GM19035 (cell line): Measurements from ENCODE around the gene EYA2.

Experiments
- ATAC-seq: cut with Tn5 transposase; IDR thresholded peaks from one replicate; pipeline ENCODE4 v1.9.1; 2021; ENCODE audit not compliant: unreplicated experiment

EYA2 gene

DNA sequence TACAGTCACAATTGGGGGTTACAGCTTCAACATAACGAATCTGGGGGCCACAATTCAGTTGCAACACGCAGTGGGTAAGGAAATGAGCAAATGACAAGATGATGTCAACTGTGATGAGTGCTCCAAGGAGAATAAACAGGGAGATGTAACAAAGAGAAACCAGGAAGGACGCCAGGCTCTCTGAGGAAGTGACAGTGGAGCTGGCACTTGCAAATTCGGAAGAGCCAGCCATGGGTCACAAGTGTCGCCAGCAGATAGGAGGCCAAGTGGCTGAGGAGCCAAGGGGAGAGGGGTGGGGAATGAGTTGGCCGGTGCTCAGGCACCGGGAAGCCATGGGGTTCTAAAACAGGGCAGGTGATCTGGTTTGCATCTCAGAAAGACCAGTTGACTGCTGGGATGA is 136.4 kb downstream of the EYA2 start:
- ATAC-seq = no peak

DNA sequence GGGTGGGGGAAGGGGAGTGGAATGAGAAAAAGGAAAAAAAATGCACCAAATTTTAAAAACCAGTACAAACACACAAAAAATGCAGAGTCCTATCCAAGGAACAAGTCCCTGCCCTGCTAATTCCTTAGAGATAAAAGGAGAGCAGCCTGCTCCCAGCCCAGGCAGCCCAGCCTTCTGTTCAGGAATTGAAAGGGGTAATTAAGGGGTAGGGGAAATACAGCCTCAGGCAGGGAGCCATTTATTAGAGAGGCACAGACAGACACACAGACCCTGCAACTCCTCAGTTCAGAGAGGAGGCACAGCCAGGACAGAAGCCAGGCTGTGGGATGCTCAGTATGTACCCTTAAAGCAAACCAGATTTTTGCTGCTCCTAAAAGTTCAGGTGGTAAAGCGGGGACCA is 137.2 kb downstream of the EYA2 start:
- ATAC-seq = no peak

DNA sequence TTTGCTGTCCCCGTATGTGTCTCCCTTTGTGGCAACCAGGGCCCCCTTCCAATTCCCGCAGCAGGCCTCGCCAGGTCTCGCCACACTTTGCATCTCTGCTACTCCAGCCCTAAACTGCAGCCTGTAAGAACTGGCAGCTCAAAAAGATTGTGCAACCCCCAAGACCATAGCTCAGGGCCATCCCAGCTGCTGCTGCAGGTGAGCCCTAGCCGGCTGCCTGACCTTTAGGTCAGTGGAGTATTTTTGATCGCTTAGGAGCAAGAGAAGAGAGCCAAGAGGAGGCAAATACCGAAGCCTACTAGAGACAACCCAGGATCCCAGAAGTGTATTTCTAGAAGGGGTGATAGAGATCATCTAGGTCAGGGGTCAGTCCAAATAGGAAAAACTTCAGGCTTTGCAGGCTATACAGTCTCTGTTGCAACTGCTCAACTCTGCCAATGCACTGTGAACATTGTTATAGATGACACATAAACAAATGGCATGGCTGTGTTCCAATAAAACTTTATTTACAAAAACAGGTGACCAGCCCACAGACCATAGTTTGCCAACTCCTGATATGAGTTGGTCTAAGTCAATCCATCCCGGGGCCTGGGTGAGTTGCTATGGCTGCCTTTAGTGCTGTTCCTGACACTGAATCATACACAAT is 138.4 kb downstream of the EYA2 start:
- no peak for ATAC-seq

DNA sequence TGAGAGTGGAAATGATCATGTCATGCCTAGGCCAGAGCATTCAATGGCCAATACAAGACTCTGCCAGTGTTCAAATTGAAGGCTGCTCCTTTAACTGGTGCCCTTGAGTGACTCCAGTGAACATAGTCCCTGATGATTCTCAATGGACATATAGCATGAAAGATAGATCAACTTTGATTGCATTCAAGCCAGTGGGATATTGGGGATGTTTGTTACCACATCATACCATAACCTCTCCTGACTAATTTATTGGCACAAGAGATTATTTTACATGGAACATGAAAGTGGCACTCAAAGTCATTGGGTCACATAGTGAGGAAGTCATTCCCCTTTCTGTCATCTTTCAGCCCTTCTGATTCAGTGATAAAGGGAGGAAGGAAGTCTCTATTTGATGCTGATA is 139.0 kb downstream of the EYA2 start:
- ATAC-seq = no peak

DNA sequence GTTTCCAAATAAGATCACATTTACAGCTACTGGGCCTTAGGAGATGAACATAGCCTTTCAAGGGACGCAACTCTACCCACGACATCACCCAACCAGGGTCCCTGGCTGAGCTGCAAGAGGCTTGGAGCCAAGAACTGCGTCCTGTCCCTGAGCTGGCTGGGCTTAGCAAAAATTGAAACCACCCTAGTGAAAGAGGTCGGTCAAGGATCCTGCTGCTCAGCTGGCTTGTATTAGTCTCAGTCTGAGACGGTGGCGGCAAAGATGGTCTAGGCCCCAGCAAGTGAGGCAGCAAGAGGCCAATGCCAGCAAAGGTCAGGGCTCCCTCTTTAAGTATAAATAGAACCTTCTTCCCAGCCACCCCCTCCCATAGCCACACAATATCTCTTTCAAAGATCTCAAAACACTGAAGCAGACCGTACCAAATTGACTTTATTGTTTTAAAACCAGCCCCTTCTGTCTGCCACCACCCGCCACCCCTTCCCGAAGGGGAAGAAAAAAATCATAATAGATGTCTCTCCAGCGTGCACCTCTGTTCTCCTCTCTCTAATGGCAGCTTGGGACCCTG is 140.5 kb downstream of the EYA2 start:
- ATAC-seq = no peak

DNA sequence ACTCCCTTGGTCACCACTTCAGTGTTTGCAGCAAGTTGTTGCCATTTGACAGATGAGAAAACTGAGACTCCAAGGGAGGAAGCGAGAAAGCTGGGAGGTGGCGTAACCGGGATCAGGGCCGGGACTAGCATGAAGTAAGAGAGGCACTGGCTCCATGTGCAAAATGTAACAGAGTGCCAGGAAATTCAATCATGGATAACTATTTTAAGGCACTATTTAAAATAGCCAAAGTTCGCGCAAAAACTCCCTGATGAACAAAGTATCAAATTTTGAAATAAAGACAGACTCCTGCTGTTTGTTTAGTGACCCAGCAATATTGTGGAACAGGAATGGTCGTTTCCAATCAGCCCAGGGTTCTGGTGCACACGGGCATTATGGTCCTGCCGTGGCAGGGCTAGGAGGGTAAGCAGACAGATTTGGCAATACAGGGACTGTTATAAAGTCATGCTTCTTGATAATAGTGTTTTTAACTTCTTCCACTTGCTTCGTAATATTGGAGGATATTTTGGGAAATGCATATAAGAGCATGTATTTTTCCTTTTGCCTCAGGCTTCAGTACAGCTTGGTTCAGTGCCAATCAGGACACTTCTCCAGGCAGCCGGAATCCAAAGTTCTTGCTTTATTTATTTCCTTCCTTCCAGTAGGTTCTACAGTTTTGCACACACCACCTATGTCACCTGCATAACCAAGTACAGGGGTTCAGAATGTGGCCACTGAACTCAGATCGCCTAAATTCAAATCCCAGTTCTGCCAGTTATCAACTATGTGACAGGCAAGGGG is 141.6 kb downstream of the EYA2 start:
- no peak for ATAC-seq

DNA sequence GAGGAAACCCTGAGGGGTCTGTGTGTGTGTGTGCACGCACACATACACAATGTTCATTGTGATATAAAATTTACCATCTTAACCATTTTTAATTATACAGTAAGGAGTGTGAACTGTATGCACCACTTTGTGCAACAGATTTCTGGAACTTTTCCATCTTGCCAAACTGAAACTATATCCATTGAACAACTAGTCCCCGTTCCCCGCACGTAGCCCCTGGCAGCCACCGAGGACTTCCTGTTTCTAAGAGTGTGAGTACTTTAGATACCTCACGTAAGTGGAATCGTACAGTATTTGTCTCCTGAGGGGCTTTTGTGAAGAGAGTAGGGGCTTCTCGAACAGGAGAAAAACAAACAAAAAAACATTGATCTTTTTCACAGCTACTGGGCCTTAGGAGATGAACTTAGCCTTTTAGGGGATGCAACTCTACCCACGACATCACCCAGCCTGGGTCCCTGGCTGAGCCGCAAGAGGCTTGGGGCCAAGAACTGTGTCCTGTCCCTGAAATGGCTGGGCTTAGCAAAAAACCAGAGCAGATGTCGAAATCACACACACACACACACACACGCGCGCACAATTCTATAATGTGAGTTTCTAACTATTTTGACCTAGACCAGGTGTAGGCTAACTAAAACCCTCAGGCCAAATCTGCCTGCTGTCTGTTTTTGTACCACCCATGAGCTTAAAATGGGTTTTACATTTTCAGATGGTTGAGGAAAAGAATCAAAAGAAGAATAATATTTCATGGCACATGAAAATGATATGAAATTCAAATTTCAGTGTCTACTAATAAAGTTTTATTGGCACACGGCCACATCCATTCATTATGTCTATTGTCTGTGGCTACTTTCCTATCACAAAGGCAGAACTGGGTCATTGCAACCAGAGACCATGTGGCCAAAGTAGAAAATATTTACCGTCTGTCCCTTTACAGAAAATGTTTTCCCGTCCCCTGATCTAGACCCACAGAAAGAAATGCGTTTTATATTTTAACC is 144.2 kb downstream of the EYA2 start:
- no peak for ATAC-seq

DNA sequence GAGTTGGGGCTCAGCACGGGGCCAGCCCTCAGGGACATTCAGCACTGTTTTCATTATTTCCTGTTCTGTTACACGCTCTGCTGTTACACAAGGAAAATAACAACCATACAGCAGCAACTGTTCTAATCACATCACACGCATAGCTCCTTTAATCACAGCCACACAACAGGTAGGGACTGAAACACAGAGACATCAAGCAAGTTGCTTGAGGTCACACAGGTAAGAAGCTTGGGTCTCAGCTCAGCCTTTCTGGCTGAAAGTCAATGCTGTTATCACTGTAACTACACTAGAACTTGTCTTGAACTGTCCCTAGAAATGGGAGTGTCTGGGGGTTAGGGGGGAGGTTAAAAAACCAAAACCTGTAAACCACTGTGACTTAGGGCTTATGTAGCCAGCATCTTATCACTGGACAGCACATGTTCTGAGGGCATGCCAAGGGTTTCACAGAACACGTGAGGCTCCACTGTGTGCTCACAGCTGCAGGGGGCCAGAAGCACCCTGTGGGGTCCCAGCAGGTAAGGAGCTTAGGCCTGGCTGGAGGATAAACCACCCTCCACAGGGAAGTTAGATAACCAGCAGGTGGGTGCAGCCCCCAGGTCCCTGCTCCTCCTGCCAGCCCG is 146.0 kb downstream of the EYA2 start:
- ATAC-seq = no peak

DNA sequence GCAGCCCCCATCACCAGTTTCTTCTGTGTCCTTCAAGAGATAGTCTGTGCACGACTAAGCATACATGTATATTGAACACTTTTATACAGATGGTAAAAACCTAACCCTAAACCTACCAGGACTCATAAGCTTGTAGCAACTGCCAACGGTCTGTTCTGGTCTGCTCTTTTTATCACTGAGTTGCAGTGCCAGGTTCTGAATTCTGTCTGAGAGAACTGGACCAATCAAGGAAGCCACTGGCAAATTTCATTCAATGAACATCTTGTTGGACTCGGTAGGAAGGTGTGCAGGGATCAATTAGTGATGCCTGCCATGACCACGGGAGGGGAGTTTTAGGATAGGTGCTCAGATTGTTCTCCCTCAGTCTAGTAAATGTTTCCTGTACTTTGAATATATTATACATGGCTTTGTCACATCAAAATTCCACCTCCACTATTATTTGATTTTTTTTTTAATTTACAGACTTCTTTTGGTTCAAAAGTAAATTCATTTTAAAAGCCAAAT is 146.8 kb downstream of the EYA2 start:
- no peak for ATAC-seq

DNA sequence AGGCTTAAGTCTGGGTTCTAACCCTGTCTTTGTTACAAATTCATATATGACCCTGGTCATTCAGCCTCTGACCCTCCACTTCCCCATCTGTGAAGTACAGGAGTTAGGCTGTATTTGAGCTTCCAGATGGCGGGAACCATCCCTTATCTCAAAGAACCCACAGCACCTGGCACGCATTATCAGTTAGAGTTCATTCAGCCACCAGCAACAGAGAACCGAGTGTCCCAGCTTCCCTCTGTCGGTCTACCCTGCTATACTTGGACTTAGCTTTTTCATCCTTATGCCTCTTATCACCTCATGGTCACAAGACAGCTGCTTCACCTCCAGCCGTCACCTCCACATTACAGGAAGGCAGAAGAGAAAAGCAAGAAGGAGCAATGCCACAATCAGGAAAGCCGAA is 147.8 kb downstream of the EYA2 start:
- no peak for ATAC-seq

DNA sequence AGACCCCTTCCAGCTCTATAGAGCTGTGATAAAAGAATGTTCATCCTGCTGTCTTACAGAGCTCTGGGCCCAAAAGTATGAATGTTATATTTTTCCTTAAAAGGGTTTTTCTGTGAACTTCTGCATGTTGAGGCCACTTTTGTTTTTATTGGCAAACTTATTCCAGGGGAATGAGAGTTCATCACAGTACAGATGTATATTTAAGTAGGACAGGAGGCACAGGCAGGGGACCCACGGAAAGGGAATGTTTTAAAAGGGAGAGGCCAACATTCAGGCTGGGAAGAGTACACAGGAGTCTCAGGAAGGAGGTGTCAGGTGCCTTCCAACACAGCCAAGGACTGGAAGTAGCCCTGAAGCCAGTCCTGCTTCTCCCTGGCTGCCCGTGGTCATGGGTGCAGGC is 148.4 kb downstream of the EYA2 start:
- ATAC-seq = no peak

DNA sequence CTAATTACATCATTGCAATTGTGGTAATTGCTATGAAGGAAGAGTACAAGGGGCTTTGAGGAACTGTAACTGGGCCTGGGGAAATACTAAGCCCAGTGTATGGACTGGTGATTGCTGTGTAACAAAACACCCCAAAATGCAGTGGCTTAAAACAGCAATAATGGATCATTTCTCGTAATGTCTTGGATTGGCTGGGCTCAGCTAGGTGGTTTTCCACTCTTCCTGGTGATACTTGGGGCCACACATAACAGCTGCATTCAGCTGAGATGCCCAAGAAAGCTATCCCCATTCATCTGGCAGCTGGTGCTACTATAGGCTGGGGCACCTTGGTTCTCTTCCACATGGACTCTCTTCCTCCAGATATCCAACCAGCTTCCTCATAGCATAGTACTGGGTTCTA is 150.3 kb downstream of the EYA2 start:
- no peak for ATAC-seq

DNA sequence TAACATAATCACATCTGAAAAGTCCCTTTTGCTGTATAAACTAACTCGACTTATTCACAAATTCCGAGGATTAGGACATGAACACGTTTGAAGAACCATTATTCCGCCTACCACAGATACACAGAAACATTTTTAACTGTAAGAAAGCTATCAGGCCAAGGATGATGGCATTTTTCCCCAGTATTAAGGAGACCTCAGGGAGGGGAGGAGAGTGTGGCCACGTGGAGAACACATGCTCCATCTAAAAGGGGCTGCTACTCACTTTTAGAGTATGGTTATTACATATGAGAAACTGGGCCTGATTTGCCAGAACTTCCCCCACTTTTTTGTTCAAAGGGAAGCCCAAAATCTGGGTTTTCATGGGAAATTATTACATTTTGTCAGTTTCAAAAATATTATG is 153.4 kb downstream of the EYA2 start:
- ATAC-seq = no peak

DNA sequence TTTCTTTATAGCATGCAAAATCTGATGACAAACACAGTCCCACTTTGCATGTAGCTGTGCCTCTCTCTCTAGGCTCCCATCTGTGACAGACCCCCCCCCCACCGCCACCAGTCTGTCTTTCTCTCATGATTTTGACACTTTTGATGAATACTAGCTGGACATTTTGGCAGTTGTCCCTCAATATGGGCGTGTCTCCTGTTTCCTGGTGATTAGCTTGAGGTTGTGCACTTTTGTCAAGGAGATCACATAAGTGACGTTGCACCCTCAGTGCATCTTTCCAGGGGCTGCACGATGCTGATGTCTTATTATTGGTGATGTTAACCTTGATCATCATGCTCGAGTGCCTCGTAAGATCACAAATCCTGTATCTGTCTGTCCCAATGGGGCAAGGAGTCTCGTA is 155.1 kb downstream of the EYA2 start:
- no peak for ATAC-seq

DNA sequence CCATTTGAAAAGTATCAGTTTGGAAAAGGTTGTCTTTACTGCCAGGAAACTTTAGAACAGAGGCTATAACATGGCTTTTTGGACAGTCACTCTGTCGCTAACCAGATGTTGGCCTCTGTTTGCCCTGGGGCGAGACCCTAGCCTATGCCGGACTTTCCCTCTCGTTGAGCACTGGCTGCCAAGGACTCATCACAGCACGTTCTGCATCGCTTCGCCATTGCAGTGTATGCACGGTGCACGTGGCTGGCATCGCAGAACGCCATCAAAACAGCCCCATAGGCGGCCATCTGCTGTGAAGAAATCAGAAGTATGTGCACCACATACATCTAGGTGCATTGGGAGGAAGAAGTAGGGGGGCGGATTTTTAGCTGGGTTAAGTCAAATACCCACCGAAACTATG is 156.4 kb downstream of the EYA2 start:
- ATAC-seq = no peak

DNA sequence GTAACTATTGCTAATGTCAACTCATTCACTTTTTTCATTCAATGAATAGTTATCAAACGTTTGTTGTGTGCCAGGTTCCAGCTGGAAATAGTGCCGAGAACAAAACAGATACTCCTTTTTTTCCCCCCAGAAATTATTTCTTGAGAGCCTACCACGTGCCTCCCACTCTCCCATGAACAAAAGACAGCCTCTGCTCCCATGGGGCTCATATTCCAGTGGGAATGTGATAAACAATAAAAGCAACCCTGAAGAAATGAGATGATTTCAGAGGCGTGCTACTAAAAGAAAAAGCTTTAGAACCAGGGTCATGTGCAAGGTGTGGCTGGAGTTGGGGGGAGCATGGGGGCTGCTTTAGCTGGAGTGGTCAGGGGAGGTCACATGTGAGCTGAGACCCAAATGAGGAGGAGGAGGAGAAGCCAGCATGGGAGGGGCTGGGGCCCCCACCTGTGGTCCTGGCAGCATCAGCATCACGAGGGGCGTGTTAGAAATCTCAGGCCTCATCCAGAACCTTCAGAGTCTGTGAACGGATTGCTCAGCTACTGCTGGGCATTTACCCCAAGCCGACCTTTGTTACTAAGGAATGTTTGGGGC is 157.4 kb downstream of the EYA2 start:
- no peak for ATAC-seq

DNA sequence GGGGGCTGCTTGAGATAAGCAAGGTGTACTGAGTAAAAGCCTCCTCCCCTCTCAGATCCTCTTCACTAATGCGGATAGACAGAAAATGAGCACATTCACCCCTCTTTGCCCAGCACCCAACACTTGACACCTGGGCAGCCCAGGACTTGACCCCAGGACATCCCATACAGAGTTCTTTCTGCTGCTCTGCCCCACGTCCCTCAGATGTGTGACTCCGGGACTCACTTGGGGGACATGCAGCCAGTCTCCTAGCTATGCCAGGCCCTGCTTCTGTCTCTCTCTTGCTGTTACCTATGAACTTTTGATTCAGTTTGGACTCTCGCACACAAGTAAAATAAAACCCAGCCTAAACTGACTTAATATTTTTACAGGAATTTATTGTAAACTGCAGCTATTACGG is 159.9 kb downstream of the EYA2 start:
- no peak for ATAC-seq

DNA sequence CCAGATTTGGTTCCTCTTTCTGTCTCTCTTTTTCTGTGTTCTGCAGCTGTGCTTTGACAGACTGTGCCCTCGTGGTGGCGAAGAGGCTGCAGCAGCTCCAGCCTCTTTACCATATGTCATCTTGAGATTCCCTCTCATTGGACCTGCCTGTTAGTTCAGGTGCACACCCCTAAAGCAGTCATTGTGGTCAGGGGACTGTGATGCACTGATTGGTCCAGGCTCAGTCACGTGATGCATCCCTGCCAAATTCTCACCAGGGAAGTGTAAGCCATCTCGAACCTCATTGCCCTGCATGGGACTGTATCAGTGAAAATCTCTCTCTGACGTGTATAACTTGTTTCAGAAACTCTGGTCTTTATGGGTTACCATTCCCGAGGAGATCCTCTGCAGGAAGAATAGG is 160.3 kb downstream of the EYA2 start:
- no peak for ATAC-seq

DNA sequence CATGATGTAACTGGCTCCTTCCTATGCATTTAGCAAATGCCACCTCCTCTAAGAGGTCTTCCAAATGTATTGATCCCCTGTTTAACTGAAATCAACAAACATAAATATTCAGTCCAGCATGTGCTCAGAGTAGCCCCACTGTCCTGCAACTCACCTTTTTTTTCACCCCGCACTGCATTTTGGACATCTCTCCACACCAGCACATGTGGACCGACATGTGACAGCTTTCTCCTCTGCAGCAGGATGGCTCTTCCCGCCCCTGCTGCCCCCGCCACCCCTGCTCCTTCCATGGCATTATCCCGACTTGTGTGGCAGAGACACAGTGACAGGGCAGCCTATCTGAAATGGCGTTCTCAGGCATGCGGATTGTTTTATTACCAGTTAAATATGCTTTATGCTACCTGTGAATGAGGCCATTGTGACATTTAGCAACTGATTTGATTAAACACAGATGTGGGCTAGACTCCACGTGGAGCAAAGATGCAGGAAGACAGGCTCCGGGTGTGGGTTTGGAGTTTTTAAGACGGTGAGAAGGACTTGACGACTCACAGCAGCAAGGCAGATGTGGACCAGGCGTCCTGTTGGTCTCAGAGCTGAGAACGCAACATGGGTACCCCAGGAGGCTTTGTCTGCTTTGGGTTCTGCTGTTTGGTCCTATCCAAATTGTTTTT is 161.2 kb downstream of the EYA2 start:
- no peak for ATAC-seq

DNA sequence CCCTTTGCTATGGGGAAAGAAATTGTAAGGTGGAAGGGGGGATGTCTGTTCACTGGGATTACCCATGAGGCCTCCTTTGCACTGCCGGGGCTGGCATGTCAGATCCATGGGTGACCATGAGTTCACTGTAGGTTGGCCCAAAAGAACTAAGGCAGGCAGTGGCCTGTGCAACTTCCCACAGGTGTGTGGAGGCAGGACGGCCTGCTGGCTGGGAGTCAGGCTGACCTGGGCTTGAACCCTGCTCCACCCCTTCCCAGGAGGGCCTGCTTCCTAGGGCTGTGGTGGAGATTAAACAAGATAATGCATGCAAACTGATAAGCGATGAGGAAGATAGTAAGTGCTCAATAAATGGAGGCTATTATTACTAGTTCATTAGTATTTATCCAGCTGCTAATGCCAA is 163.0 kb downstream of the EYA2 start:
- no peak for ATAC-seq
